ENCODE measurements around the gene GPC6. TPM values are rescaled to one million over a fixed set of nuclear protein-coding genes. Genes with fewer than 3 reads are reported as not detected.

Gene GPC6
- total and polyA plus RNA-seq, 2 experiments from 2014 or later: 26.0 to 92.8 TPM

DNA sequence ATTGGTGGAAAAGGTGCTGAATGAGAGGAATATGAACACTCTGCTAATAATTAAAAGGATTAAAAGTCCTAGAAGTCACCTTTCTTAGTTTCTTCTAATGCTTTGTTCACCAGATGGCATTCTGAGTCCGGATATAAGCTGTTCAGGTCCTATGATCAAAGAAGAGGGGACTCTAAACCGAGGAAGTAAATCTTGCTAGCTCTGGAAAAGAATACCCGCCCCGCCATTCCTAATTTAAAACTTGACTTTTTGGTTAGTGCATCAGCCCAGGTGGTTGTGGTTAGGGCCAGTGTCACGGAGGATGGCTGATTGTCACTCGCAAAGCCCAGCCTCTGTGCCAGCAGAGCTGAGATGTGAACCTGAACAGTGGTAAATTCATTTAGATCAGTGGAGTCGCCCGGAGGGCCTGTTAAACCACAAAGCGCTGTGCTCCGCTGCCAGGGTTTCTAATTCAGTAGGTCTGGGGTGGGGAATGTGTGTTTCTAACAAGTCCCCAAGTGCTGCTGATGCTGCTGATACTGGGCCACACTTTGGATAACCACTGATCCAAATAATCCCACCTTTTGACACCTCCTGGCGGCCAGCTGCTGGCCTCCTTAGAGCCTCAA lies 827.5 kb downstream of the GPC6 start:
- no peak for TF ChIP-seq EZH2phosphoT487 (IDR thresholded peaks at IDR 0.05; ENCODE audit: low read depth, severe bottlenecking, unreplicated experiment)
- TF ChIP-seq EZH2 (IDR thresholded peaks at IDR 0.05; ENCODE audit: borderline replicate concordance): no peak
- TF ChIP-seq, protein P1, sequence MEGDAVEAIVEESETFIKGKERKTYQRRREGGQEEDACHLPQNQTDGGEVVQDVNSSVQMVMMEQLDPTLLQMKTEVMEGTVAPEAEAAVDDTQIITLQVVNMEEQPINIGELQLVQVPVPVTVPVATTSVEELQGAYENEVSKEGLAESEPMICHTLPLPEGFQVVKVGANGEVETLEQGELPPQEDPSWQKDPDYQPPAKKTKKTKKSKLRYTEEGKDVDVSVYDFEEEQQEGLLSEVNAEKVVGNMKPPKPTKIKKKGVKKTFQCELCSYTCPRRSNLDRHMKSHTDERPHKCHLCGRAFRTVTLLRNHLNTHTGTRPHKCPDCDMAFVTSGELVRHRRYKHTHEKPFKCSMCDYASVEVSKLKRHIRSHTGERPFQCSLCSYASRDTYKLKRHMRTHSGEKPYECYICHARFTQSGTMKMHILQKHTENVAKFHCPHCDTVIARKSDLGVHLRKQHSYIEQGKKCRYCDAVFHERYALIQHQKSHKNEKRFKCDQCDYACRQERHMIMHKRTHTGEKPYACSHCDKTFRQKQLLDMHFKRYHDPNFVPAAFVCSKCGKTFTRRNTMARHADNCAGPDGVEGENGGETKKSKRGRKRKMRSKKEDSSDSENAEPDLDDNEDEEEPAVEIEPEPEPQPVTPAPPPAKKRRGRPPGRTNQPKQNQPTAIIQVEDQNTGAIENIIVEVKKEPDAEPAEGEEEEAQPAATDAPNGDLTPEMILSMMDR (IDR thresholded peaks at IDR 0.05; ENCODE audit: poor library complexity): no peak
- H3K79me2 ChIP-seq: no peaks in the 10 kb centered on the region
- peaks cover 2% of the 10 kb centered on the region for H3K4me1 ChIP-seq (ENCODE audit: insufficient read depth)
- H3K4me3 ChIP-seq: no peak overlapping the region
- no peaks in the 10 kb centered on the region for H4K20me1 ChIP-seq (ENCODE audit: insufficient read depth, poor library complexity, severe bottlenecking)
- H2AFZ ChIP-seq: no peak overlapping the region
- H3K9me2 ChIP-seq (replicated peaks; ENCODE audit: insufficient read depth): no peaks in the 10 kb centered on the region
- H3K27me3 ChIP-seq: no peaks in the 10 kb centered on the region
- H3K9me3 ChIP-seq (ENCODE audit: low read depth): no peaks in the 10 kb centered on the region
- no peak overlapping the region for H3K4me2 ChIP-seq
- H3K36me3 ChIP-seq (replicated peaks; ENCODE audit: insufficient read depth, low read depth): no peaks in the 10 kb centered on the region
- DNase-seq (ENCODE audit: low spot score): no peak
- WGBS (ENCODE audit: low lambda C conversion rate, missing lambda C conversion rate): 81% methylated on average over 11 of the region's 11 CpGs
- H3K27ac ChIP-seq: no peak overlapping the region

DNA sequence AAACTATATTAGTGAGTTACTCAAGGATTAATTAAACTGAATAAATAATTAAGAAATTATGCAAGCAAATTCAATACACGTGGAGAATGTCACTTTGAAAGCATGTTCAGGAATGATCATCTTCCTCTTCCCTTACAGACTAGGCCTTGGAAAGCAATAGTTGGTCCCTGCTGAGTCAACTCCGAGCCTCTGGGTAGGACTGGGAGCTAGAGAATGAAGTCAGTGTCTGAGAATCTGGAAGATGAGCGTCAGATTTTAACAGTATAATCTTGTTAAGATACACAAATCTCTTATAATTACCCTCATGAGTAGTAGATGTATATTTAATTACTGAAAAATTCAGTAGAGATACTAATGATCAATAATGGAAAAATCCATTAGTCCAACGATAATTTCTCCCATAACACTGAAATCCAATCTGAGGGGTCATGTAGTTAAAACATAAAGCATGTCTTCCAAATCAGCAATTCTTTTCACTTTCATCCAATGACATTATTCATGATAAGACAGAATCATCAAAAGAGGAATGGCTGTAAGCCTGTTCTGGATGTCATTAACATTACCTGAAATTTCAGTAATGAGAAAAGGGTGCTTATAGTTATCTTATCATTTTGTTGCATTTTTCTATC lies 829.9 kb downstream of the GPC6 start:
- no peak for TF ChIP-seq EZH2phosphoT487 (IDR thresholded peaks at IDR 0.05; ENCODE audit: low read depth, severe bottlenecking, unreplicated experiment)
- no peak for TF ChIP-seq EZH2 (IDR thresholded peaks at IDR 0.05; ENCODE audit: borderline replicate concordance)
- TF ChIP-seq, protein P1 (IDR thresholded peaks at IDR 0.05; ENCODE audit: poor library complexity): no peak
- Histone ChIP-seq H3K4me1 (ENCODE audit: insufficient read depth) (peaks cover 4% of the 10 kb centered on the region), H3K4me3 (no peak overlapping the region), H3K4me2 (no peak overlapping the region), H4K20me1 (ENCODE audit: insufficient read depth, poor library complexity, severe bottlenecking) (no peaks in the 10 kb centered on the region), H3K27ac (no peak overlapping the region), H3K79me2 (no peaks in the 10 kb centered on the region), H2AFZ (no peak overlapping the region), H3K27me3 (no peaks in the 10 kb centered on the region), H3K36me3 (replicated peaks; ENCODE audit: insufficient read depth, low read depth) (no peaks in the 10 kb centered on the region), H3K9me2 (replicated peaks; ENCODE audit: insufficient read depth) (no peaks in the 10 kb centered on the region), H3K9me3 (ENCODE audit: low read depth) (no peaks in the 10 kb centered on the region)
- DNase-seq (ENCODE audit: low spot score): no peak
- WGBS (ENCODE audit: low lambda C conversion rate, missing lambda C conversion rate): 66% methylated on average over 4 of the region's 4 CpGs

DNA sequence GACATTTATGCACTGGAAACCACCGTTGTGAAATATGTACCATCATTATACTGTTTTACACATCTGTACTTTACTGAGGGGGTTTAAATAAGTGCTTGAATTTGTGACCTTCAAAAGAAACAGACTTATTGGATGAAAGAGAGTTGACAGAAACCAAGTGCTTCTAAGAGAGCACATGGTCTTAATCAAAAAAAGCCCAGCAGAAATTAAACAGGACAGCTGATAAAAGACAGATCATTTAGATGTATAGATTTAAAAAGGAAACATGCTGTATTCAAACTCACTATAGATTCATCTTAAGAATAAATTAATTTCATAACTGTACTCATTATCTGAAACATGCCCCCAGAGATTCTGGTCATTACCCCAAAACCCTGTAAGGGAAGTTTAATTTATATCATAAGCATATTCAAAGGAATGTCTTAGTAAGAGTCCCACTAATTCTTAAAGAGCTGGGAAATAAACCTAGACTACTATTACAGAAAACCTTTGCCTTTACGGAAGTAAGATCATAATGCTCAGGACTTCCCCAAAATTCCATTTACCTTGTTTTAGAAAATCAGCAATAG lies 831.1 kb downstream of the GPC6 start:
- Histone ChIP-seq H3K9me2 (replicated peaks; ENCODE audit: insufficient read depth) (no peaks in the 10 kb centered on the region), H3K36me3 (replicated peaks; ENCODE audit: insufficient read depth, low read depth) (no peaks in the 10 kb centered on the region), H2AFZ (no peak overlapping the region), H3K27ac (no peak overlapping the region), H3K4me3 (no peak overlapping the region), H3K79me2 (no peaks in the 10 kb centered on the region), H3K4me2 (no peak overlapping the region), H3K27me3 (no peaks in the 10 kb centered on the region), H4K20me1 (ENCODE audit: insufficient read depth, poor library complexity, severe bottlenecking) (no peaks in the 10 kb centered on the region), H3K9me3 (ENCODE audit: low read depth) (no peaks in the 10 kb centered on the region), H3K4me1 (ENCODE audit: insufficient read depth) (peaks cover 9% of the 10 kb centered on the region)
- no peak for DNase-seq (ENCODE audit: low spot score)
- TF ChIP-seq EZH2phosphoT487 (IDR thresholded peaks at IDR 0.05; ENCODE audit: low read depth, severe bottlenecking, unreplicated experiment): no peak
- 66% methylated on average over 2 of the region's 2 CpGs for WGBS (ENCODE audit: low lambda C conversion rate, missing lambda C conversion rate)

DNA sequence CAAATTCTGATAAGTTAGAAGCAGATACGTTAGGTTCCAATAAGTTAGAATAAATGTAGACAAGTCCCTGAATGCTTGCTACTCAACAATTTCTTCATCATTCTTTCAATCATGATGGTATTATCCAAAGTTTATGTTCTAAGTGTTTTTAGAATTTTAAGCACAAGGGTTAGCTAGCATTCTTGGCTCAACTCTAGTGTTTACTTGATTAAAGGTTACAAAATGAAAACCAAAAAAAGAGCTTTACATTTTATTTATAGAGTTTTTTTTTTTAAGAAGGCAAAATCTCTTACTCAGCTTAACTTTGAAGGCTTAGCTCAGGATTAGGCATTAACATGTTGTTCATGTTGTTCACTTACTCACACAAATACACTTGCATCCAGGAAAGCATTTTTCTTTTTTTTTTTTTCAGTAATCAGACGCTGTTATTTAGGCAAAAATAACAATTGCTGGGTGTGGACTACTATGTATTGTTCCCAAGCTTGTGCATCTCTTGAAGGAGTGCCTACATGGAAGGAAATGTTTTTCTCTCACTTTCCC lies 832.3 kb downstream of the GPC6 start:
- Histone ChIP-seq H3K27me3 (no peaks in the 10 kb centered on the region), H3K4me1 (ENCODE audit: insufficient read depth) (peaks cover 9% of the 10 kb centered on the region), H4K20me1 (ENCODE audit: insufficient read depth, poor library complexity, severe bottlenecking) (no peaks in the 10 kb centered on the region), H3K36me3 (replicated peaks; ENCODE audit: insufficient read depth, low read depth) (no peaks in the 10 kb centered on the region), H3K9me3 (ENCODE audit: low read depth) (no peaks in the 10 kb centered on the region), H3K27ac (no peak overlapping the region), H3K4me2 (no peak overlapping the region), H2AFZ (no peak overlapping the region), H3K4me3 (no peak overlapping the region), H3K9me2 (replicated peaks; ENCODE audit: insufficient read depth) (no peaks in the 10 kb centered on the region), H3K79me2 (no peaks in the 10 kb centered on the region)
- DNase-seq (ENCODE audit: low spot score): no peak
- WGBS (ENCODE audit: low lambda C conversion rate, missing lambda C conversion rate): 65% methylated on average over 2 of the region's 2 CpGs
- TF ChIP-seq, protein P1 (IDR thresholded peaks at IDR 0.05; ENCODE audit: poor library complexity): no peak
- TF ChIP-seq EZH2 (IDR thresholded peaks at IDR 0.05; ENCODE audit: borderline replicate concordance) (no peak), EZH2phosphoT487 (IDR thresholded peaks at IDR 0.05; ENCODE audit: low read depth, severe bottlenecking, unreplicated experiment) (no peak)
